H1 (cell line): ENCODE results near the gene SMC6. TPM values are rescaled to one million over a fixed set of nuclear protein-coding genes. Genes with fewer than 3 reads are reported as not detected.

Source experiments
- CTCF ChIA-PET: fragments of 300-600 bp; sonication (Branson Sonifier 250); formaldehyde crosslinking; loops from one replicate; lab custom pipeline; 2021; ENCODE audit not compliant: partially characterized antibody; lab: Charles Lee
- POLR2A ChIA-PET: fragments of 300-600 bp; sonication (Branson Sonifier 250); formaldehyde crosslinking; loops from one replicate; lab custom pipeline; 2021; ENCODE audit warnings: inconsistent platforms; ENCODE audit not compliant: partially characterized antibody; lab: Charles Lee
- DNase-seq, 2 experiments: peaks; one replicate each; pipeline versions ENCODE4 v3.0.0 to v3.0.0-alpha.2; 2010 to 2022; ENCODE audit warnings: low spot score in 2 of 2, low read depth in 1 of 2, mixed read lengths in 1 of 2
- FAIRE-seq: peaks from 2 replicates; lab custom pipeline; 2011; peaks lifted over from hg19 to GRCh38; lab: Jason Lieb, UNC
- H2AFZ ChIP-seq: 2 replicates; pipeline ENCODE4 v1.8.1; 2012; ENCODE audit warnings: low read length, inconsistent platforms
- H2AK5ac ChIP-seq: 2 replicates; pipeline ENCODE4 v1.6.1; 2013; ENCODE audit warnings: low read depth, low read length
- H2BK120ac ChIP-seq: replicated peaks from 2 replicates; pipeline ENCODE3; 2013; ENCODE audit warnings: low read depth, low read length, inconsistent platforms
- H2BK12ac ChIP-seq: 2 replicates; pipeline ENCODE4 v1.6.1; 2013; ENCODE audit warnings: low read depth, low read length
- H2BK15ac ChIP-seq: 2 replicates; pipeline ENCODE4 v1.6.1; 2013; ENCODE audit warnings: low read length
- H2BK20ac ChIP-seq: 2 replicates; pipeline ENCODE4 v1.6.1; 2013; ENCODE audit warnings: low read length
- H2BK5ac ChIP-seq: 2 replicates; pipeline ENCODE4 v1.6.1; 2013; ENCODE audit warnings: low read depth, low read length
- H3K14ac ChIP-seq: 2 replicates; pipeline ENCODE4 v1.6.1; 2013; ENCODE audit warnings: inconsistent platforms; ENCODE audit not compliant: insufficient read length
- H3K18ac ChIP-seq: 2 replicates; pipeline ENCODE4 v1.6.1; 2013; ENCODE audit warnings: low read length; ENCODE audit errors: extremely low read depth
- H3K23ac ChIP-seq: 2 replicates; pipeline ENCODE4 v1.6.1; 2013; ENCODE audit warnings: inconsistent platforms; ENCODE audit not compliant: insufficient read length
- H3K23me2 ChIP-seq: 2 replicates; pipeline ENCODE4 v1.6.1; 2013; ENCODE audit warnings: low read depth, low read length
- H3K27ac ChIP-seq: 2 replicates; pipeline ENCODE4 v1.6.1; 2011; ENCODE audit warnings: low read depth, low read length, inconsistent platforms
- H3K27me3 ChIP-seq, 4 experiments: replicated peaks in 1 of 4; 1 replicate in 1 of 4; 2 replicates in 3 of 4; pipeline versions ENCODE4 v1.6.1 to v1.8.1; 2011 to 2013; ENCODE audit warnings: low read length in 3 of 4, mild to moderate bottlenecking in 3 of 4, inconsistent platforms in 2 of 4, mixed read lengths in 2 of 4, moderate library complexity in 1 of 4; ENCODE audit not compliant: control insufficient read depth in 3 of 4, insufficient read depth in 3 of 4; ENCODE audit errors: extremely low read depth in 1 of 4
- H3K36me3 ChIP-seq, 4 experiments: 2 replicates each; pipeline versions ENCODE4 v1.6.1 to v1.8.1; 2011 to 2013; ENCODE audit warnings: mild to moderate bottlenecking in 4 of 4, low read length in 3 of 4, moderate library complexity in 2 of 4, control low read depth in 1 of 4, inconsistent platforms in 1 of 4; ENCODE audit not compliant: insufficient read depth in 4 of 4, control insufficient read depth in 2 of 4
- H3K4ac ChIP-seq: replicated peaks from 2 replicates; pipeline ENCODE3; 2013; ENCODE audit warnings: low read length, low read depth, mixed read lengths, inconsistent platforms; ENCODE audit not compliant: insufficient read length
- H3K4me1 ChIP-seq, 4 experiments: replicated peaks in 1 of 4; 1 replicate in 1 of 4; 2 replicates in 3 of 4; pipeline versions ENCODE4 v1.6.1 to v1.8.1; 2011 to 2013; ENCODE audit warnings: low read length in 3 of 4, inconsistent platforms in 2 of 4, mixed read lengths in 1 of 4; ENCODE audit not compliant: insufficient read depth in 4 of 4, control insufficient read depth in 3 of 4
- H3K4me2 ChIP-seq, 2 experiments: 2 replicates each; pipeline versions ENCODE4 v1.6.1 to v1.8.1; 2011 to 2013; ENCODE audit warnings: low read depth in 2 of 2, low read length in 2 of 2, control low read depth in 1 of 2, inconsistent platforms in 1 of 2, mild to moderate bottlenecking in 1 of 2; ENCODE audit not compliant: insufficient read depth in 1 of 2
- H3K4me3 ChIP-seq, 4 experiments: fragments of 200-600, 300-600 bp in 1 of 4; sonication (generic), shearing (Covaris generic), sonication (Bioruptor Twin) in 1 of 4; 2 replicates each; pipeline versions ENCODE4 v1.5.1 to v1.8.1; 2011 to 2016; ENCODE audit warnings: low read length in 4 of 4, low read depth in 3 of 4, control low read depth in 2 of 4, inconsistent platforms in 2 of 4, mild to moderate bottlenecking in 2 of 4, mixed read lengths in 1 of 4, moderate library complexity in 1 of 4; ENCODE audit not compliant: insufficient read depth in 2 of 4; ENCODE audit errors: extremely low read depth in 1 of 4
- H3K56ac ChIP-seq: replicated peaks from 2 replicates; pipeline ENCODE3; 2013; ENCODE audit warnings: low read depth, mild to moderate bottlenecking, mixed read lengths, low read length, inconsistent platforms; ENCODE audit not compliant: insufficient read length
- H3K79me1 ChIP-seq: 2 replicates; pipeline ENCODE4 v1.6.1; 2013; ENCODE audit warnings: low read depth, low read length, control low read depth
- H3K79me2 ChIP-seq, 2 experiments: 2 replicates each; pipeline versions ENCODE4 v1.6.1 to v1.8.1; 2012 to 2013; ENCODE audit warnings: low read length in 2 of 2, mild to moderate bottlenecking in 2 of 2, inconsistent platforms in 1 of 2; ENCODE audit not compliant: insufficient read depth in 2 of 2, control insufficient read depth in 1 of 2
- H3K9ac ChIP-seq, 4 experiments: replicated peaks in 1 of 4; 1 replicate in 1 of 4; 2 replicates in 3 of 4; pipeline versions ENCODE4 v1.6.1 to v1.8.1; 2011 to 2013; ENCODE audit warnings: low read depth in 3 of 4, low read length in 3 of 4, control low read depth in 2 of 4, mild to moderate bottlenecking in 2 of 4, moderate library complexity in 2 of 4, inconsistent platforms in 1 of 4; ENCODE audit errors: extremely low read depth in 1 of 4
- H3K9me3 ChIP-seq, 2 experiments: 2 replicates each; pipeline versions ENCODE4 v1.6.1 to v1.8.1; 2012 to 2013; ENCODE audit warnings: mild to moderate bottlenecking in 2 of 2, moderate library complexity in 2 of 2, control low read depth in 1 of 2, inconsistent platforms in 1 of 2, low read depth in 1 of 2, low read length in 1 of 2, mixed read lengths in 1 of 2; ENCODE audit not compliant: insufficient read depth in 2 of 2
- H4K20me1 ChIP-seq, 2 experiments: replicated peaks in 1 of 2; 2 replicates each; pipeline versions ENCODE3 to v1.8.1; 2011 to 2013; ENCODE audit warnings: inconsistent platforms in 2 of 2, low read length in 2 of 2, mild to moderate bottlenecking in 1 of 2; ENCODE audit not compliant: insufficient read depth in 2 of 2, control insufficient read depth in 1 of 2
- H4K5ac ChIP-seq: 2 replicates; pipeline ENCODE4 v1.6.1; 2013; ENCODE audit warnings: low read length, low read depth, mixed read lengths, inconsistent platforms; ENCODE audit not compliant: insufficient read length
- H4K8ac ChIP-seq: 2 replicates; pipeline ENCODE4 v1.8.0; 2013; ENCODE audit warnings: mild to moderate bottlenecking, moderate library complexity, low read length, inconsistent platforms; ENCODE audit not compliant: insufficient read depth; ENCODE audit errors: extremely low read depth
- H4K91ac ChIP-seq: replicated peaks from 2 replicates; pipeline ENCODE3; 2013; ENCODE audit warnings: low read length, mixed read lengths, inconsistent platforms; ENCODE audit not compliant: insufficient read length
- CBX8 ChIP-seq: fragments of 300-800, 300-1000 bp; sonication (generic); IDR thresholded peaks from 2 replicates; pipeline ENCODE4 v1.7.1; 2016; ENCODE audit warnings: low read depth, low read length, borderline replicate concordance
- ZNF274 ChIP-seq: IDR thresholded peaks from 2 replicates; pipeline ENCODE4 v1.7.0; 2012; ENCODE audit warnings: low read length, borderline replicate concordance; ENCODE audit errors: extremely low read depth
- WGBS, 2 experiments: shearing (Covaris generic) in 1 of 2; methylation state at CpG; one replicate each; pipeline versions ENCODE4 v1.1.6 to v1.1.7; 2013 to 2015; ENCODE audit warnings: low lambda C conversion rate in 2 of 2, mixed read lengths in 2 of 2, inconsistent platforms in 1 of 2, low coverage in 1 of 2, missing lambda C conversion rate in 1 of 2; ENCODE audit not compliant: insufficient replicate concordance in 2 of 2, insufficient coverage in 1 of 2, insufficient read length in 1 of 2; ENCODE audit errors: extremely low coverage in 1 of 2, missing lambda C conversion rate in 1 of 2; 5-methylcytosine and 5-hydroxymethylcytosine counted together
- polyA plus RNA-seq, 7 experiments: library from polyadenylated mRNA; depleted of rRNA in 3 of 7; stranded (reverse) in 5 of 7; unstranded in 2 of 7; fragments of >200 nt in 5 of 7; fragments of 200-250 nt in 2 of 7; gene quantifications; 1 replicate in 5 of 7; 2 replicates in 1 of 7; 4 replicates in 1 of 7; pipeline versions ENCODE4 v1.2.1 to v1.2.3, GENCODE V29; 2011 to 2013; ENCODE audit warnings: missing spikeins in 2 of 7, mixed read lengths in 2 of 7
- total RNA-seq: library from RNA; stranded (reverse); fragmentation: NEBNext Ultra II Directional; extraction: Animal tissue kit (Norgen Biotek cat#: 25700); gene quantifications from 2 replicates; pipeline ENCODE4 v1.2.1, GENCODE V29; 2021

The SMC6 gene
- total and polyA plus RNA-seq, 2 of the 8 experiments (the other 6 are each of a cell fraction or from before 2014, with no cell fraction given), result 9.7 to 49.5 TPM

DNA sequence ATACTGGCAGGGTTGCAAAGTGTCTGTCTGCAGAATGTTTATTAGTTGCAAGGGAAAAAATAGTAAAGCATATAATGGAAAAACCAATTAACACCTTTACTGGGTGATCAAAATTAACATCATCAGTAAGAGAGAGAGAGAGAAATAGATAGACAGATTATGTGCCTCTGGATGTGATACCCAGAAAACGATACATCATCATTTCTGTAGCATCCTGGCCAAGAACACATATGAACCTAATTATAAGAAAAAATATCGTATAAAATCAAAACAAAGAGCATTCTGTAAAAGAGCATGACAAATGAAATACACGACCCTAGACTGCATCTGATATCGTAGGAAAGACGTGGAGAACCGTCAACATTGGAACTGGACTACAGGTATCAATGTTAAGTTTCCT, 64.6 kb downstream of the SMC6 start:
- FAIRE-seq (no peak), DNase-seq (no peak)
- CTCF ChIA-PET, result no interaction called here
- Histone ChIP-seq H2BK120ac (no peak overlapping the region), H3K14ac (no peak overlapping the region), H3K4me3 (no peak overlapping the region), H3K4me1 (no peaks in the 10 kb centered on the region), H3K4ac (no peak overlapping the region), H4K5ac (no peak overlapping the region), H4K91ac (no peak overlapping the region), H3K79me1 (no peaks in the 10 kb centered on the region), H2AK5ac (no peak overlapping the region), H4K8ac (no peak overlapping the region), H2AFZ (no peak overlapping the region), H3K9me3 (no peaks in the 10 kb centered on the region), H3K9ac (no peak overlapping the region), H3K27me3 (no peaks in the 10 kb centered on the region), H3K56ac (no peak overlapping the region), H3K18ac (no peak overlapping the region), H3K79me2 (no peaks in the 10 kb centered on the region), H3K4me2 (no peak overlapping the region), H3K36me3 (peaks cover 3 to 47% (median 19%) of the 10 kb centered on the region in 4 experiments; a peak in 7 of 8 replicates), H2BK20ac (no peak overlapping the region), H2BK5ac (no peak overlapping the region), H2BK12ac (no peak overlapping the region), H3K23me2 (no peaks in the 10 kb centered on the region), H4K20me1 (no peaks in the 10 kb centered on the region), H3K27ac (no peak overlapping the region), H2BK15ac (no peak overlapping the region), H3K23ac (no peak overlapping the region)
- POLR2A ChIA-PET, result no interaction called here
- 91% methylated on average over 6 of the region's 6 CpGs; no CpG with 5 or more reads in 1 of the 2 experiments for WGBS, 2 experiments
- TF ChIP-seq ZNF274 (no peak), CBX8 (no peak)
